Measurements from ENCODE around the gene F11R. TPM values are rescaled to one million over a fixed set of nuclear protein-coding genes. Genes with fewer than 3 reads are reported as not detected.
A peak's percentile ranks its signal among the peaks of the same experiment; 100 is the strongest.
"Not testable (repeated sequence)": the region's sequence is repeated elsewhere in the genome, so short reads cannot be mapped to it uniquely, and the experiment has no call there.

F11R gene
- polyA plus RNA-seq, 1 donor from 2014 or later: 4.8 TPM

DNA sequence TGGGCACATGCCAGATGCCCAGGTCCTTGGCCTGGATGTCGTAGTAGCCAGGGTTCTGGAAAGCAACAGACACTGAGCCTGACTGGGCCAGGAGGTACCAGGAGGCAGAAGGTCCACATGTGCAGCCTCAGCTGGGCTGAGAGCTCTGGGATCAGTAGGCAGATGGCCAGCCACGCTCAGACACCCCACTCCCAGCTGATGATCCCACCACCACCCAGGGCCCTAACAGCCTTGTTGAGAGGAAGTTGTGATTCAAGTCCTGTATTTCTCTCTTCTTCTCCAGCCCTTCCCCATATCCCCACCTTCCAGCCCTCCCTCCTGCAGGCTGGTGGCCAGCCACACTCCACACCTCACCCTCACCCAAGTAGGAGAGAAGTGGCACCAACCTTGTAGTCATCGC lies 70.3 kb downstream of the F11R start:
- Mint-ChIP-seq H3K36me3 (no peaks in the 10 kb centered on the region), H3K4me1 (peaks cover 0 to 2% (median 2%) of the 10 kb centered on the region in 3 donors), H3K27me3 (peaks cover 3% of the 10 kb centered on the region), H3K9me3 (no peaks in the 10 kb centered on the region), H3K27ac (peak overlapping the region in 1 of 3 donors; percentile 37), H3K4me3 (no peak overlapping the region)

DNA sequence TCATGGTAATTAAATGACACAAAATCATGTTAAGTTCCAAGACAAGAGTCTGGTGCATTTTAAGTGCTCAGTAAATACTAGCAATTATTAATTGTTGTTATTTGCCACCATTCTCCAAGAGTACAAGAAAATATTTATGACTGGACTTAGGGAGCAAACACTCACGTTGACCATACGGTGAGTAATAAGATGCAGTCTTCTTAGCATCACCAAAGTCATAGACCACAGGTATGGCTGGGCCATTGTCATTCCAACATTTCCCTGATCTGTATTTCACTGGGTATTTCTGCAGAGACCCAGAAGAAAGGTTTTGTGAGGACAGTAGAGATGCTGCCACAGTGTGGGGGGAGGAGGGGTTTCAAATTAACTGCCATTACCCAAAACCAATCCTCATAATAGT lies 71.1 kb downstream of the F11R start:
- Mint-ChIP-seq H3K9me3 (no peaks in the 10 kb centered on the region), H3K4me1 (peaks cover 0 to 2% (median 2%) of the 10 kb centered on the region in 3 donors), H3K36me3 (no peaks in the 10 kb centered on the region), H3K27ac (no peak overlapping the region), H3K4me3 (no peak overlapping the region), H3K27me3 (peaks cover 7% of the 10 kb centered on the region)

DNA sequence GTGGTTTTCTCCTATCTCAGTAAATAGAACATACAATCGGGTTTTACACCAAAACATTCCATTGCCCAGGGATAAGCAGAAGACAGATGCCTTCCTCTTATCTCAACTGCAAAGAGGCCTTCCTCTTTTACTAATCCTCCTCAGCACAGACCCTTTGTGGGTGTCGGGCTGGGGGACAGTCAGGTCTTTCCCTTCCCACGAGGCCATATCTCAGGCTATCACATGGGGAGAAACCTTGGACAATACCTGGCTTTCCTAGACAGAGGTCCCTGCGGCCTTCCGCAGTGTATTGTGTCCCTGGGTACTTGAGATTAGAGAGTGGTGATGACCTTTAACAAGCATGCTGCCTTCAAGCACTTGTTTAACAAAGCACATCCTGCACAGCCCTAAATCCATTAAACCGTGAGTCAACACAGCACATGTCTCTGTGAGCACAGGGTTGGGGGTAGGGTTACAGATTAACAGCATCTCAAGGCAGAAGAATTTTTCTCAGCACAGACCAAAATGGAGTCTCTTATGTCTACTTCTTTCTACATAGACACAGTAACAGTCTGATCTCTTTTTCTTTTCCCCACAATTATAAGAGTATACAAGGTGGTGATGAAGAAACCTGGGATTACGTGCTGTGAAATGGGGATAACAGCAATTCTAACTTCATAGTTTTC lies 71.6 kb downstream of the F11R start:
- not testable (repeated sequence) for H3K4me3 Mint-ChIP-seq, H3K27ac Mint-ChIP-seq

DNA sequence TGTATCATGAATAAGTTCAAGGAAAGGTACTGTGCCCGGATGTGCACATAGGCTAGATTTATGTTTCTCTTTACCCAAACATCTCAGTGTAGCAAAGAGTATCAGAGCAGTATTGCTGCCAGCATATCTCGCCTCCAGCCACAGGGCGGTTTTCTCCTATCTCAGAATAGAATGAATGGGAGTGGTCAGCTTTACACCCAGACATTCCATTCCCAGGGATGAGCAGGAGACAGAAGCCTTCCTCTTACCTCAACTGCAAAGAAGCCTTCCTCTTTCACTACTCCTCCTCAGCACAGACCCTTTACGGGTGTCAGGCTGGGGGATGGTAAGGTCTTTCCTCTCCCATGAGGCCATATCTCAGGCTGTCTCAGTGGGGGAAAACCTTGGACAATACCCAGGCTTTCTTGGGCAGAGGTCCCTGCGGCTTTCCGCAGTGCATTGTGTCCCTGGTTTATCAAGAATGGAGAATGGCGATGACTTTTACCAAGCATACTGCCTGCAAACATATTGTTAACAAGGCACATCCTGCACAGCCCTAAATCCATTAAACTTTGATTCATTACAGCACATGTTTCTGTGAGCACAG lies 73.7 kb downstream of the F11R start:
- H3K36me3 Mint-ChIP-seq, H3K9me3 Mint-ChIP-seq, H3K27me3 Mint-ChIP-seq, H3K4me3 Mint-ChIP-seq, H3K27ac Mint-ChIP-seq, H3K4me1 Mint-ChIP-seq: not testable (repeated sequence)

More for the DNA sequence above, 71.6 kb downstream of the F11R start:
- H3K4me1 Mint-ChIP-seq, H3K9me3 Mint-ChIP-seq, H3K36me3 Mint-ChIP-seq, H3K27me3 Mint-ChIP-seq: not testable (repeated sequence)

DNA sequence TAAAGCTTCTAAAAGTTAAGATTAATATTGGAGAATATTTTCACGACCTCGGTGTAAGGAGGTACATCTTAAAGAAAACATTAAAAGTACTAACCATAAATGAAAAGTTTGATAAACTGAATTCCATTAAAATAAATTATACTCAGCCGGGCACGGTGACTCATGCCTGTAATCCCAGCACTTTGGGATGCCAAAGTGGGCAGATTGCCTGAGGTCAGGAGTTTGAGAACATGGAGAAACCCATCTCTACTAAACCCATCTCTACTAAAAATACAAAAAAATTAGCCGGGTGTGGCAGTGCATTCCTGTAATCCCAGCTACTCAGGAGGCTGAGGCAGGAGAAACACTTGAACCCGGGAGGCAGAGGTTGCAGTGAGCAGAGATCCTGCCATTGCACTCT lies 75.1 kb downstream of the F11R start:
- H3K27me3 Mint-ChIP-seq, H3K27ac Mint-ChIP-seq, H3K36me3 Mint-ChIP-seq, H3K4me3 Mint-ChIP-seq, H3K4me1 Mint-ChIP-seq, H3K9me3 Mint-ChIP-seq: not testable (repeated sequence)

Other genes with a start within 250 kb of the F11R start
- gene LY9, start 225.0 kb downstream of the F11R start, polyA plus RNA-seq: 158 TPM
- 1.6 TPM for gene CD244, start 158.3 kb downstream of the F11R start, polyA plus RNA-seq
- not detected for gene ITLN1, start 136.0 kb downstream of the F11R start, polyA plus RNA-seq
- not detected for gene ITLN2, start 66.3 kb downstream of the F11R start, polyA plus RNA-seq
- 349 TPM for gene TSTD1, start 17.8 kb upstream of the F11R start, polyA plus RNA-seq
- 13.5 TPM for gene USF1, start 24.8 kb upstream of the F11R start, polyA plus RNA-seq
- gene ARHGAP30, start 48.7 kb upstream of the F11R start, polyA plus RNA-seq: 138 TPM
- gene NECTIN4, start 68.4 kb upstream of the F11R start, polyA plus RNA-seq: not detected
- gene KLHDC9, start 77.2 kb upstream of the F11R start, polyA plus RNA-seq: 5.0 TPM
- gene PFDN2, start 96.9 kb upstream of the F11R start, polyA plus RNA-seq: 95.2 TPM
- gene NIT1, start 97.0 kb upstream of the F11R start, polyA plus RNA-seq: 19.7 TPM
- 39.1 TPM for gene DEDD, start 111.5 kb upstream of the F11R start, polyA plus RNA-seq
- gene UFC1, start 132.8 kb upstream of the F11R start, polyA plus RNA-seq: 122 TPM
- gene USP21, start 138.3 kb upstream of the F11R start, polyA plus RNA-seq: 30.1 TPM
- 13.4 TPM for gene PPOX, start 145.3 kb upstream of the F11R start, polyA plus RNA-seq
- 44.2 TPM for gene B4GALT3, start 156.4 kb upstream of the F11R start, polyA plus RNA-seq
- not detected for gene ADAMTS4, start 177.9 kb upstream of the F11R start, polyA plus RNA-seq
- 71.3 TPM for gene NDUFS2, start 181.2 kb upstream of the F11R start, polyA plus RNA-seq
- gene FCER1G, start 194.1 kb upstream of the F11R start, polyA plus RNA-seq: 6.6 TPM
- gene APOA2, start 202.5 kb upstream of the F11R start, polyA plus RNA-seq: not detected
- gene TOMM40L, start 204.9 kb upstream of the F11R start, polyA plus RNA-seq: 3.8 TPM
- gene NR1I3, start 217.1 kb upstream of the F11R start, polyA plus RNA-seq: not detected
- gene PCP4L1, start 237.6 kb upstream of the F11R start, polyA plus RNA-seq: not detected